Measurements from ENCODE around the gene AGTPBP1. TPM values are rescaled to one million over a fixed set of nuclear protein-coding genes. Genes with fewer than 3 reads are reported as not detected.

The AGTPBP1 gene
- total RNA-seq, 1 experiment from 2014 or later, result 54.7 TPM

- TF ChIP-seq CDX4 (CRISPR knock-in tag; IDR thresholded peaks at IDR 0.05; ENCODE audit: borderline replicate concordance) (no peak), TCF7 (CRISPR knock-in tag; IDR thresholded peaks at IDR 0.05; ENCODE audit: low read depth) (no peak), CBFB (CRISPR knock-in tag; IDR thresholded peaks at IDR 0.05; ENCODE audit: low read depth) (no peak), SMAD3 (CRISPR knock-in tag; IDR thresholded peaks at IDR 0.05; ENCODE audit: borderline replicate concordance) (no peak), MLX (CRISPR knock-in tag; IDR thresholded peaks at IDR 0.05) (no peak)
These were observed 188.3 kb downstream of the AGTPBP1 start (continued) for GRCh38 chr9:85553475-85553874.

- peaks cover 2% of the 10 kb centered on the region; the same call in 1 of the 2 replicates for H3K36me3 Mint-ChIP-seq
- no peak for DNase-seq (ENCODE audit: low spot score)
- CTCF ChIA-PET, result no interaction called here
- ATAC-seq, result no peak
- no peak overlapping the region for H3K4me3 Mint-ChIP-seq
- no peaks in the 10 kb centered on the region for H3K27me3 Mint-ChIP-seq (ENCODE audit: low read depth)
- H3K27ac Mint-ChIP-seq, result no peak overlapping the region
- POLR2A ChIA-PET, result no interaction called here
- no peaks in the 10 kb centered on the region for H3K9me3 Mint-ChIP-seq
- peaks cover 9% of the 10 kb centered on the region for H3K4me1 Mint-ChIP-seq
- no peak for TF ChIP-seq IRF2 (CRISPR knock-in tag; IDR thresholded peaks at IDR 0.05; ENCODE audit: borderline replicate concordance, low read depth)
- no peak for TF ChIP-seq FOXP4 (CRISPR knock-in tag; IDR thresholded peaks at IDR 0.05)
- TF ChIP-seq GTF2I (CRISPR knock-in tag; conservative IDR thresholded peaks at IDR 0.05), result no peak
- TF ChIP-seq ZBTB21 (CRISPR knock-in tag; IDR thresholded peaks at IDR 0.05; ENCODE audit: borderline replicate concordance), result no peak
- no peak for TF ChIP-seq SMAD3 (CRISPR knock-in tag; IDR thresholded peaks at IDR 0.05; ENCODE audit: borderline replicate concordance)
- no peak for TF ChIP-seq NFATC4 (CRISPR knock-in tag; IDR thresholded peaks at IDR 0.05)
- TF ChIP-seq RORB (CRISPR knock-in tag; IDR thresholded peaks at IDR 0.05), result no peak
- TF ChIP-seq ZNF396 (CRISPR knock-in tag; IDR thresholded peaks at IDR 0.05; ENCODE audit: borderline replicate concordance), result no peak
- TF ChIP-seq FOXP1 (CRISPR knock-in tag; IDR thresholded peaks at IDR 0.05; ENCODE audit: borderline replicate concordance), result no peak
- no peak for TF ChIP-seq ESRRA (CRISPR knock-in tag; IDR thresholded peaks at IDR 0.05; ENCODE audit: borderline replicate concordance)
- TF ChIP-seq PRDM15 (CRISPR knock-in tag; IDR thresholded peaks at IDR 0.05), result no peak
- TF ChIP-seq IRF1 (CRISPR knock-in tag; IDR thresholded peaks at IDR 0.05), result no peak
- no peak for TF ChIP-seq E2F5 (CRISPR knock-in tag; IDR thresholded peaks at IDR 0.05)
- TF ChIP-seq GRHL2 (CRISPR knock-in tag; IDR thresholded peaks at IDR 0.05; ENCODE audit: insufficient replicate concordance, severe bottlenecking), result no peak
- TF ChIP-seq NR3C1 (CRISPR knock-in tag; conservative IDR thresholded peaks at IDR 0.05; ENCODE audit: low read depth), result no peak
- TF ChIP-seq ZNF512 (CRISPR knock-in tag; IDR thresholded peaks at IDR 0.05; ENCODE audit: borderline replicate concordance), result no peak
- no peak for TF ChIP-seq ZNF232 (CRISPR knock-in tag; IDR thresholded peaks at IDR 0.05)
- TF ChIP-seq FOXJ3 (CRISPR knock-in tag; IDR thresholded peaks at IDR 0.05; ENCODE audit: borderline replicate concordance), result no peak
- TF ChIP-seq SOX15 (CRISPR knock-in tag; IDR thresholded peaks at IDR 0.05), result no peak
- TF ChIP-seq MAX (CRISPR knock-in tag; IDR thresholded peaks at IDR 0.05), result no peak
These were observed 194.2 kb downstream of the AGTPBP1 start for GRCh38 chr9:85547599-85547998.
